ENCODE results near the gene PCCA.
"Not testable (repeated sequence)": the region's sequence is repeated elsewhere in the genome, so short reads cannot be mapped to it uniquely, and the experiment has no call there.

PCCA gene

DNA sequence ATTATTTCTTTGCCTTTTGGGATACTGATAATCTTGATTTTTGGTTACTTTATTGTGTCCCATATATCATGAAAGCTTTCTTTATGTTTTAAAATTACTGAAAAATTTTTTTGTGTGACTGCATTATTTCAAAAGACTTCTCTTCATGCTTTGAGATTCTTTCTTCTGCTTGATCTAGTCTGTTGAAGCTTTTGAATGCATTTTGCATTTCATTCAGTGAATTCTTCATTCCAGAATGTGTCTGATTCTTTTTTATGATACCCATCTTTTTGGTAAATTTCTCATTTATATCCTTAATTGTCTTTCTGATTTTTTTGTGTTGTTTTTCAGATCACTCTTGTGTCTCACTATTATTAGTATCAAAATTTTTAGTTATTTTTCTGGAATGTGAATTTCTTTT is 289.6 kb downstream of the PCCA start:
- no peak for DNase-seq

DNA sequence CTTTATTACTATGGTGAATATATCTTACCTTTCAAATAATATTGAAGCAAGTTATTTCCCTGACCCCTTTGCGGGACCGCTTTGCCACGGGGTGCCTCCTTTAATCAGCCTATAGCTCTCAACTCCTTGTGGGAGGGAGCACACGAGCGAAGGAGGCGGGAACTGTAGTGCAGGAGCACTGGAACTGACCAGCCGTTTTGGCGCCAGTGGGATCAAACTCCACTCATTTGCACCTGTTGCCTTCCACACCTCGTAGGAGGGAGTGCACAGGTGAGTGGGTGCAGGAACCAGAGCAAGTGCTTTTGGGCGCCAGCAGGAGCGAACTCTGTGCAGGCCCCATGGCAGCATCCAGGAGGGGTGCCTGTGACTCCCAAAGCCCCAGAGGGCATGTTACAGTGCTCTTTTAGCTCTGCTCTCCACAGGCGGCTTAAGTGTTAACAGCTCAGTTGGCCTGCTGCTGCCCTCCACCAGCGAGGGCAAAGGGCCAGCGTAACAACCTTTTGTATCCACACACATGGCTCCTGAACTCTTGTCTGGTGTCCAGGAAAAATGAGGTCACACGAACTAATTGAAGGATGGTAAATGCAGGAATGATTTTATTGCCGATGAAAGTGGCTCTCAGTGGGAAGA is 292.8 kb downstream of the PCCA start:
- DNase-seq, result no peak

GRCh38 chr13:100382785-100383184 is 293.9 kb downstream of the PCCA start:
- no peak for DNase-seq

DNA sequence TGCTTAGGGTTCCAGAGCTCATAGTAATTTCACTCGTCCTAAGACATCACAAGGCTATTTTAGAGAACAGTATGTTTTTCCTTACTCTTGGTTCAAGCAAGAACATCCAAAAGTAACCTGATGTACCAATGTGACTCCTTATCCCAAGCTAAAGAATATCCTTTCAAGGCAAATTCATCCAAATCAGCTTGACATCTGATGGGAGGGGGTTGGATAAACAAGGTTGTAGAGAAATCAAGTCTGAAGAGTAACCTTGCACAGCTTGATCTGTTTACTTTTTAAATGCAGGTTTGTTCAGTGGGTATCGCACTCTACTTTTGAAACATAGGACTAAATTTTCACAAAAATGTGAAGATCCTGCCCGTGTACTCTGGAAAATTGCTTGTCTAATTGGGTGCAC is 298.5 kb downstream of the PCCA start:
- DNase-seq, result no peak

GRCh38 chr13:100388150-100388549 is 299.3 kb downstream of the PCCA start:
- not testable (repeated sequence) for DNase-seq

- DNase-seq, result no peak
Observed at GRCh38 chr13:100388923-100389322, 300.0 kb downstream of the PCCA start.

DNA sequence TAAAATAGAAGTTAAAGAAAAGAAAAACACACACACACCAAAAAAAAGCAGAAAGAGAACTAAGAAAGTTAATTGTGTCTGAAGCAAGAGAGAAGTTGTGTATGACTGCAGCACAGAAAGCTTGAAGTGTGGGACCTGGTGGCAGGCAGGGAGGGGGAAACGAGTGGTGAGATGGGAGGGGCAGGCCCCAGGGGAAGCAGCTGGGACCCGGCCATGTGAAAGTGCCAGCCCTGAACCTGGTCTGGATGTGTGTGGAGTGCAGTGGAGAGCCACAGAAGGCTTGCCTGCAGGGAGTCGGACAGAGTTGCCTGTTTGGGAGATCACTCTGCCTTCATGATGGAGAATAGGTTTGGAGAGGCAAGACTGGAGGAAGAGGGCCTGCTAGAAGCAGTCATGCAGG is 300.7 kb downstream of the PCCA start:
- DNase-seq, result no peak

GRCh38 chr13:100392709-100393630 is 304.1 kb downstream of the PCCA start:
- DNase-seq, result peak; percentile 42

- DNase-seq, result no peak
Observed at GRCh38 chr13:100394005-100394695, 305.3 kb downstream of the PCCA start.

DNA sequence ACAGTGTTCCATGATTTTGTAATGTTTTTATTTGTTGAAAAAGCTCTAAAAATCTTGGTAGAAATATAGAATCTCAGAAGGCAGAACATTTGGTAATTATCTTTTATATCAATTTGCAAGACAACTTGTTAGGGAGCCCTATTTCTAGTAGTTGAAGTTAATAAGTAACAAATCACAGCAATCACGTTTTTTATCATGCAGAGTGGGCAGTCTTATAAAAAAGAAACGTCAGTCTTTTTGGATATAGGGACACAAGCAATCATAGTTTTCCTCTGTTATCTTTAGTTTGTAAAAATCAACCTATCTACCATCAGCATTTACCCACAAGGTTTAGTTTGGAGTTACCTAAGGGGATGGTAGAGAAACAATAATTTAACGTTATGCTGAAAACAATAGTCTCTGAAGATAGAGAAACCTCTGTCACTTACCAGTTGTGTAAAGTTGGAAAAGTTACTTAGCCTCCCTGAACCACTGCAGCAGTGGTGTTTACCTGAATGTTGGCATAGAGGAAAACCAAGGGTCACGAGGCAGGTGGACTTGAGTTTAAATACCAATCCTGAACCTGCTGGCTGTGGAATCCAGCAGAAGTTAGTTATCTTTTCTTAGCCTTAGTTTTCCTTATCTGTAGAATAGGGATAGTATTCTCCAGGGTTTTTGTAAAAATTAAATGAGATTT is 306.9 kb downstream of the PCCA start:
- DNase-seq, result no peak

- DNase-seq, result no peak
Observed at GRCh38 chr13:100396776-100397175, 307.9 kb downstream of the PCCA start.

- DNase-seq, result no peak
Observed at GRCh38 chr13:100397627-100398026, 308.7 kb downstream of the PCCA start.

DNA sequence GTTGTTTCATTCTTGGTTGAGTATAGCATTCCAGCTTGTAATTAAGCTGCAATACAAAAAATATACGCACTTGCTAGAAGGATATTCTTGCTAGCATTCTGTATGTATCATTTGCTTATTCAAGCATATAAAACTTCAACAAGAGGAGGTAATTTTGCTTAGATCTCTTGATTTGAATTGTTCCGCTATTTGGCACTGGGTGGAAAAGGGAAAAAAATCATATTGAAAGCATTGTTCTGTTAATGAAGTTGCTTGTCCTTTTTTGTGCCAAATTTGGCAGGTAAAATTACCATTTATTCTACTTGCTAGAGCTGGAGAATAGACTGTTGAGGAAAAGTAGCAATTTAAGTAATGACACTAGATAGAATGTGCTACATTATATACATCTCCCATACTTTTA is 309.5 kb downstream of the PCCA start:
- no peak for DNase-seq

GRCh38 chr13:100399455-100399854 is 310.6 kb downstream of the PCCA start:
- no peak for DNase-seq

DNA sequence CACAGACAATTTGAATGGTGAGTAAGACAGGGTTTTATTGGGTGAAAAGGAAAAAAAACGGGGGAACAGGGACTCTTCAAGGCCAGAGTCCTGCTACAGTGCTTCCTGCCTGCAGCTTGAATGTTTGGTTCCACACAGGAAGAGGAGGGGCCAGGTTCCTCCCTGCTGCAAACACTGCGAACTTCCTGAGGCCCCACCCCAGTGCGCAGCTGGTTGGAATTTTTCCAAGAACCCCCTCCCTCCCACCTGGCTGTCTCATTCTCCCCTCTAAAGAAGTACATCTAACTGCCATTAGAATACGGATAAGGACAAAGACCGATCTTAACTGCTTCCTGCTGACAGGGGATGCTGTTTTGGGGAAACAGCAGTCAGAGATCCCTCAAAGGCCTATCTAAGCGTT is 314.8 kb downstream of the PCCA start:
- no peak for DNase-seq

DNA sequence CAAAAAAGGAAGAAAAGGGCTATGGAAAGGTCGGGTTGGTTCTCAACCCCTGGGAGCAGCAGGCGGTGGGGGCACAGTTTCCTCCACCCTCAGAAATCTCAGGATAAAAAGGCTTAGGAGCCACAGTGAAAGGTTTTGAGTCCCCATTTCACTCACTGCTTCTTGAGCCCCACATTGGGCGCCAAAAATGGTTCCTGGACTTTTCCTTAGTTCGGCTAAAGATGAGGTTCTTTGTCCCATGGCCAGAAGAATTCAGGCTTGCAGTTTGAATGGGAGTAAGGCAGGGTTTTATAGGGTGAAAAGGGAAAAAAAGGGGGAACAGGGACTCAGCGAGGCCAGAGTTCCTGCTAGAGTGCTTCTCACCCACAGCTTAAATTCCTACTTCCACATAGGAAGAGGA is 320.2 kb downstream of the PCCA start:
- no peak for DNase-seq

DNA sequence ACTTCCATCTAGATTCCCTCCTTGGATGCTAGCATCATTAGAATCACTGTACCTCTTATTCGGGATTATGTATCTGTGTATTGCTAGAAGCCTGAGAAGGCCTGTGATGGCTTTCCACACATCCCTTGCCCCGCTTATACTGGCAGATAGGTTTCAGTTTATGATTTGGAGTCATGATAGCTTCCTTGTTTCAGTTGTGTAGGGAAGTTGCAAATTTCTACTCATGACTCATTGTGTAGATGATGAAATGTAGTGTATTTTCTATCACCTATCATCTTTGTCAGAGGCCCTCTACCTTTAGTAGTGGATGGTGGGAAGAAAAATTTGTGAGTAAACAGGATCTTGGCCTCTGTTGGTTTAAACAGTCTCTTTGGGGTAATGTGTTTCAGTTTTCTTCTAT is 334.5 kb downstream of the PCCA start:
- DNase-seq, result no peak

DNA sequence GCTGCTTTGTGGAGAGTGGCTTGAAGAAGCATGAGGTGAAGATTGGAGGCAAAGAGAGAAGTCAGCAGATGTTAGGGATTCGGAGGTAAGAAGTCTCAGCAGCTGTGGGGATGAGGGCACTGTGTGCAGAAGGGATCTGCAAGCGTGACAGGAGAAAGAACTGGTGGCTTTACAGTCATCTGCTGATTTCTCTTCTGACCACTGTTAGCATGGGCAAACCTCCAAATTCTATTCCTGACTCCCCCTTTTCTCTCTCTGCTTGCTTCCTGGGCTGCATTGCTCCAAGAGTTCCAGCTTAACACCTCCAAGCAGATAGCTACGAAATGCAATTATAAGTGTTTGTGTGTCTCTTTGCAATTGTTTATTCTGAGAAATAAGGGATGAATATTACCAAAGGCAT is 340.1 kb downstream of the PCCA start:
- DNase-seq, result no peak

GRCh38 chr13:100432611-100433010 is 343.7 kb downstream of the PCCA start:
- DNase-seq, result no peak

DNA sequence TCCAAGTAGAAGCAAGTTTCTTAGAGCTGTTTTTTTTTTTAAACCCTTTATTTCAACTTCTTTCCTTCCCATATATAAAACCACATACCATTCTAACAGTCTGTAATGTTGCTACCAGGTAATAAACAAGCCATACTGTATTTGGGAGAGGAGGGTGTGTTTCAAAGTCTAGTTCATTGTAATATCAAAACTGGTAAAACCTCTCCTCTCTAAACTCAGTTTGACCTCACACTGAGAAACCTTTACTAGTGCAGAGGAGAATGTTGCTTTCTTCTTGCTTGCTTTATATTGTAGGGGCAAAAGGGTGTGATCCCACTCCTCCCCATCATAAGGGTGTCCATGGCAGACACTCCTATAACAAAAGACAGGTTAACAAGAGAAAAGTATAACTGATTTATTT is 344.6 kb downstream of the PCCA start:
- no peak for DNase-seq

- no peak for DNase-seq
Observed at GRCh38 chr13:100434010-100434763, 345.3 kb downstream of the PCCA start.

DNA sequence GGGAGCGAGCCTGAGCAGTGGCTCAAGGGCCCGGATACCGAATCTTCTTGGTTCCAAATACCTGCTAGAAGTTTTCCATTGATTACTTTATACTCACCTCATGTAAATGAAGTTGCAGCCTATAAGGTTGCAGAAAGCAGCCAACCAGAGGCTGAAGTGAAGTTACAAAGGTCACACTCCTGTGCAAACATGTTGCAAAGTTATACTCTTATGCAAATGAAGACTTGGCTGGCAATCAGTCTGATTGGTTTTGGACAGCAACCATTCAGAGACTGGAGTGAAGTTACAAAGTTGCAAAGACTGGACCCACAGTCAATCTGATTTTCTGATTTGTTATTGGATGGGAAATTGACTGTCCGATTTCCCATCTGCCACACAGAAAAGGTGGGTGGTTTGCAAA is 347.2 kb downstream of the PCCA start:
- DNase-seq, result no peak
